HEK293 (cell line): Measurements from ENCODE around the gene KAT5.
"Not testable (repeated sequence)": the region's sequence is repeated elsewhere in the genome, so short reads cannot be mapped to it uniquely, and the experiment has no call there.

Experiments
- ZNF324 ChIP-seq: fragments of 450-650 bp; formaldehyde crosslinking; IDR thresholded peaks from 2 replicates; pipeline ENCODE4 v1.5.1; 2016; ENCODE audit warnings: missing biosample characterization, missing genetic modification characterization
- ZNF518A ChIP-seq: fragments of 450-650 bp; formaldehyde crosslinking; conservative IDR thresholded peaks from 2 replicates; pipeline ENCODE4 v1.5.1; 2016; ENCODE audit warnings: low read depth, missing biosample characterization, missing genetic modification characterization

DNA sequence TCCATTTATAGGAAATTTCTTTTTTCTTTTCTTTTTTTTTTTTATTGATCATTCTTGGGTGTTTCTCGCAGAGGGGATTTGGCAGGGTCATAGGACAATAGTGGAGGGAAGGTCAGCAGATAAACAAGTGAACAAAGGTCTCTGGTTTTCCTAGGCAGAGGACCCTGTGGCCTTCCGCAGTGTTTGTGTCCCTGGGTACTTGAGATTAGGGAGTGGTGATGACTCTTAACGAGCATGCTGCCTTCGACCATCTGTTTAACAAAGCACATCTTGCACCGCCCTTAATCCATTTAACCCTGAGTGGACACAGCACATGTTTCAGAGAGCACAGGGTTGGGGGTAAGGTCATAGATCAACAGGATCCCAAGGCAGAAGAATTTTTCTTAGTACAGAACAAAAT, 50.1 kb downstream of the KAT5 start:
- not testable (repeated sequence) for TF ChIP-seq ZNF518A, ZNF324 (tag by site-specific recombination)
